IMR-90 (cell line): ENCODE data around the gene TENT5C. TPM values are rescaled to one million over a fixed set of nuclear protein-coding genes. Genes with fewer than 3 reads are reported as not detected.

ENCODE experiments used
- ATAC-seq: fragments of 200-7000 bp; cut with Tn5 transposase; 2 replicates; pipeline ENCODE4 v1.9.1; 2020; ENCODE audit warnings: low read depth, mild to moderate bottlenecking, moderate library complexity
- BruUV-seq: library from RNA; stranded (reverse); fragments of 400-500 nt; replicated peaks from 2 replicates; lab custom pipeline; 2021; lab: Mats Ljungman, UMichigan
- CTCF ChIA-PET: fragments of 300-600 bp; formaldehyde crosslinking; extraction: SDS; loops from one replicate; lab custom pipeline; 2021; ENCODE audit warnings: antibody characterized with exemption; lab: Yijun Ruan, JAX
- POLR2A ChIA-PET: fragments of 300-600 bp; sonication (Branson Sonifier 250); formaldehyde crosslinking; loops from one replicate; lab custom pipeline; 2022; ENCODE audit warnings: antibody characterized with exemption; ENCODE audit not compliant: unreplicated experiment; lab: Charles Lee
- DNase-seq: peaks from one replicate; pipeline ENCODE4 v3.0.0; 2013
- H2AFZ ChIP-seq: replicated peaks from 2 replicates; pipeline ENCODE3; 2013; ENCODE audit warnings: low read length, mild to moderate bottlenecking; ENCODE audit not compliant: poor library complexity
- H2AK5ac ChIP-seq: 2 replicates; pipeline ENCODE4 v1.6.1; 2013; ENCODE audit warnings: low read depth, low read length, inconsistent platforms
- H2AK9ac ChIP-seq: replicated peaks from 2 replicates; pipeline ENCODE3; 2013; ENCODE audit warnings: mild to moderate bottlenecking, low read depth, low read length, moderate library complexity; ENCODE audit not compliant: poor library complexity
- H2BK120ac ChIP-seq: 2 replicates; pipeline ENCODE4 v1.6.1; 2013; ENCODE audit warnings: low read depth, low read length, inconsistent platforms
- H2BK15ac ChIP-seq: 3 replicates; pipeline ENCODE4 v1.6.1; 2013; ENCODE audit warnings: low read depth, low read length, inconsistent platforms
- H2BK20ac ChIP-seq: 2 replicates; pipeline ENCODE4 v1.6.1; 2013; ENCODE audit warnings: low read depth, mild to moderate bottlenecking, inconsistent platforms, low read length, moderate library complexity
- H2BK5ac ChIP-seq: 2 replicates; pipeline ENCODE4 v1.6.1; 2013; ENCODE audit warnings: mild to moderate bottlenecking, low read depth, low read length, inconsistent platforms; ENCODE audit not compliant: poor library complexity, severe bottlenecking
- H3K14ac ChIP-seq: replicated peaks from 2 replicates; pipeline ENCODE4 v1.6.1; 2013; ENCODE audit warnings: low read depth, low read length, inconsistent platforms
- H3K18ac ChIP-seq: 2 replicates; pipeline ENCODE4 v1.6.1; 2013; ENCODE audit warnings: low read depth, low read length, control low read depth
- H3K23ac ChIP-seq: 2 replicates; pipeline ENCODE4 v1.6.1; 2013; ENCODE audit warnings: low read depth, low read length, inconsistent platforms
- H3K27ac ChIP-seq: 2 replicates; pipeline ENCODE4 v1.5.1; 2013; ENCODE audit warnings: mild to moderate bottlenecking, control low read depth, low read length; ENCODE audit not compliant: insufficient read depth
- H3K27me3 ChIP-seq: 2 replicates; pipeline ENCODE4 v1.6.1; 2013; ENCODE audit warnings: low read length; ENCODE audit not compliant: control insufficient read depth, insufficient read depth
- H3K36me3 ChIP-seq: 2 replicates; pipeline ENCODE4 v1.6.1; 2013; ENCODE audit warnings: low read length, mixed read lengths; ENCODE audit not compliant: control insufficient read depth, insufficient read depth
- H3K4ac ChIP-seq: 2 replicates; pipeline ENCODE4 v1.6.1; 2013; ENCODE audit warnings: low read depth, low read length, inconsistent platforms
- H3K4me1 ChIP-seq: 2 replicates; pipeline ENCODE4 v1.6.1; 2013; ENCODE audit warnings: low read length, mixed read lengths; ENCODE audit not compliant: control insufficient read depth, insufficient read depth
- H3K4me2 ChIP-seq: 2 replicates; pipeline ENCODE4 v1.6.1; 2013; ENCODE audit warnings: low read depth, mild to moderate bottlenecking, control low read depth, low read length, moderate library complexity
- H3K4me3 ChIP-seq: 2 replicates; pipeline ENCODE4 v1.5.1; 2013; ENCODE audit warnings: low read depth, mild to moderate bottlenecking, control low read depth, low read length, moderate library complexity; ENCODE audit not compliant: insufficient read depth
- H3K56ac ChIP-seq: 2 replicates; pipeline ENCODE4 v1.6.1; 2013; ENCODE audit warnings: low read length, inconsistent platforms; ENCODE audit not compliant: insufficient read depth; ENCODE audit errors: extremely low read depth
- H3K79me1 ChIP-seq, 2 experiments: 2 replicates each; pipeline ENCODE4 v1.6.1; 2013; ENCODE audit warnings: low read length in 2 of 2, inconsistent platforms in 1 of 2, low read depth in 1 of 2
- H3K9ac ChIP-seq: 2 replicates; pipeline ENCODE4 v1.6.1; 2013; ENCODE audit warnings: low read depth, low read length, control low read depth
- H3K9me1 ChIP-seq: 2 replicates; pipeline ENCODE4 v1.6.1; 2013; ENCODE audit warnings: low read length, inconsistent platforms; ENCODE audit not compliant: insufficient read depth
- H3K9me3 ChIP-seq: 2 replicates; pipeline ENCODE4 v1.6.1; 2013; ENCODE audit warnings: low read length; ENCODE audit not compliant: control insufficient read depth, insufficient read depth
- H4K20me1 ChIP-seq: 2 replicates; pipeline ENCODE4 v1.6.1; 2013; ENCODE audit warnings: low read length, inconsistent platforms; ENCODE audit not compliant: insufficient read depth
- H4K5ac ChIP-seq: 2 replicates; pipeline ENCODE4 v1.6.1; 2013; ENCODE audit warnings: mild to moderate bottlenecking, low read depth, low read length, control low read depth
- H4K8ac ChIP-seq, 2 experiments: 2 replicates each; pipeline ENCODE4 v1.6.1; 2013; ENCODE audit warnings: low read depth in 2 of 2, low read length in 2 of 2, control low read depth in 1 of 2, inconsistent platforms in 1 of 2
- H4K91ac ChIP-seq: 2 replicates; pipeline ENCODE4 v1.6.1; 2013; ENCODE audit warnings: low read depth, low read length, inconsistent platforms; ENCODE audit not compliant: insufficient read depth
- CHD1 ChIP-seq: IDR thresholded peaks from 2 replicates; pipeline ENCODE4 v1.6.1; 2012; ENCODE audit warnings: low read depth, low read length, improper control_type of control experiment
- CTCF ChIP-seq: conservative IDR thresholded peaks from 2 replicates; pipeline ENCODE4 v1.5.1; 2012; ENCODE audit warnings: mild to moderate bottlenecking, low read depth, low read length, improper control_type of control experiment
- WGBS, 2 experiments: methylation state at CpG; one replicate each; pipeline versions ENCODE4 v1.1.5 to v1.1.7; 2013; ENCODE audit warnings: missing lambda C conversion rate in 2 of 2; ENCODE audit not compliant: insufficient read length in 1 of 2; ENCODE audit errors: extremely low coverage in 2 of 2; 5-methylcytosine and 5-hydroxymethylcytosine counted together
- dilution Hi-C: fragments of 300-500 bp; cut with HindIII; formaldehyde crosslinking; loops from one replicate; pipeline ENCODE4 v1.14.3; 2018; ENCODE audit warnings: low sequenced_read_pairs; ENCODE audit not compliant: unreplicated experiment
- in situ Hi-C: fragments of 300-500 bp; cut with MboI; formaldehyde crosslinking; loops from 3 replicates; pipeline ENCODE4 v1.14.3; 2019; ENCODE audit warnings: low sequenced_read_pairs, inconsistent platforms, mixed read lengths
- intact Hi-C: fragments of 100-400 bp; cut with micrococcal nuclease; formaldehyde crosslinking; loops from 2 replicates; pipeline ENCODE4 v1.10.0; 2022
- polyA plus RNA-seq, 3 experiments: library from polyadenylated mRNA; depleted of rRNA; stranded (reverse); fragments of >200 nt; gene quantifications; 2 replicates each; pipeline ENCODE4 v1.2.3, GENCODE V29; 2012; ENCODE audit warnings: low replicate concordance in 1 of 3
- total RNA-seq: library from RNA; depleted of rRNA; stranded (reverse); fragments of >200 nt; gene quantifications from 2 replicates; pipeline ENCODE4 v1.2.3, GENCODE V29; 2012

Gene TENT5C
- total and polyA plus RNA-seq, 2 of the 4 experiments (the other 2 are of a cell fraction): 1.5 to 4.1 TPM

- Histone ChIP-seq H4K91ac (no peak overlapping the region), H3K14ac (no peak overlapping the region), H3K27ac (no peak overlapping the region), H3K9me1 (no peaks in the 10 kb centered on the region), H3K4ac (no peak overlapping the region), H3K4me2 (no peak overlapping the region), H4K8ac (no peak overlapping the region), H2AFZ (no peak overlapping the region), H3K4me1 (no peaks in the 10 kb centered on the region; the same call in 1 of the 2 replicates), H4K20me1 (no peaks in the 10 kb centered on the region), H3K79me1 (no peaks in the 10 kb centered on the region), H2AK9ac (no peak overlapping the region), H2BK20ac (no peak overlapping the region), H2BK120ac (no peak overlapping the region), H3K9me3 (no peaks in the 10 kb centered on the region), H3K18ac (no peak overlapping the region), H3K23ac (no peak overlapping the region), H3K27me3 (peaks cover 24% of the 10 kb centered on the region), H3K56ac (no peak overlapping the region), H2AK5ac (no peak overlapping the region), H3K4me3 (no peak overlapping the region), H3K9ac (no peak overlapping the region), H3K36me3 (no peaks in the 10 kb centered on the region), H2BK5ac (no peak overlapping the region), H4K5ac (no peak overlapping the region), H2BK15ac (no peak overlapping the region)
- DNase-seq (no peak), ATAC-seq (no peak)
- intact Hi-C loops (no loop called here), in situ Hi-C loops (no loop called here), dilution Hi-C loops (no loop called here)
- TF ChIP-seq CHD1: no peak
- TF ChIP-seq CTCF: no peak
- no TSS peak for BruUV-seq
- POLR2A ChIA-PET: no interaction called here
- CTCF ChIA-PET: no interaction called here
- no CpG with 5 or more reads among the region's 3 CpGs for whole genome bisulfite sequencing, 2 experiments
Observed at GRCh38 chr1:117566556-117566955, 39.3 kb upstream of the TENT5C start.
